ENCODE data around the gene LTC4S.

DNA sequence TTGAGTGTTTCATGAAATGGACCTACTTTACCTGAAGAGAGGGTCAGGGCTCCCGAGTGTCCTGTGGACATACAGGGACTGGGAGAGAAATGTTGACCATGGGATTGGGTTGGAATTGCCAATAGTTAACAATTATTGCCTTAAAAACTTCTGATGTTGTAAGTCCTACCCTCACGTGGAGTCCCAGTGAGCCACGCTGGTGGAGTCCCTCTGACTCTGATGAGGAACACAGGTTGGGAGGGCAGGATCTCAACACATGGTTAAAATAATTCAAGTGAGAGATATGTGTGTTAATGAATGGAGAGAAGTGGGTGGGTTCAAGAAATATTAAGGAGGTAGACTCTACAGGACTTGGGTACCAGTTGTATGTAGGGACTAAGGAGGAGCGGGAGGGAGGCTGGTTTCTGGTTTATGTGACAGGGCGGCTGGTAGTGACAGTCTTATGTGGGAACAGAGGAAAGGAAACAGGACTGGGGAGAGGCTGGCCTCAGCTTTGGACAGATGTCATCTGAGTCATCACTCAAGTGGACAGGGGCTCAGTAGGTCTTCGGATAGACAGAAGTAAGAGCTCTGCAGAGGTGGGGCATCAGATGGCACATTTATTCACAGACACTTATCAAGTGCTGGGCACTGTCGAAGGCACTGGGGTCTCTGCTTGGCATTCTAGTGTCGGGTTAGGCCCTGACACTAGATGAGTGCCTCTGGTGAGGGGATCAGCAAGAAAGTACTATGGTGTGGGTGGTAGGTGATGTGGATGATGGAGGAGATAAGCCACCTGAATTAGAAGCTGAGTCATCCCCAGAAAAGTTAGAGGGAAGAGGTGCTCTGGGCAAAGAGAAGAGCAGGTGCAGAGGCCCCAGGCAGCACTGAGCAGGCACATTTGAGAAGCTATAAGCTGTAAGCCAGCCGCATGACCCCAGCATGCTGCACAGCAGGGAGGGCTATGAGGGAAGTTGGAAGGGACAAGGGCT, 33.9 kb upstream of the LTC4S start:
- no peak for TF ChIP-seq KDM1A (IDR thresholded peaks at IDR 0.05)
- no peak for TF ChIP-seq MEF2A (IDR thresholded peaks at IDR 0.05; ENCODE audit: control insufficient read depth, low read depth, low read length)
- TF ChIP-seq, protein P1, sequence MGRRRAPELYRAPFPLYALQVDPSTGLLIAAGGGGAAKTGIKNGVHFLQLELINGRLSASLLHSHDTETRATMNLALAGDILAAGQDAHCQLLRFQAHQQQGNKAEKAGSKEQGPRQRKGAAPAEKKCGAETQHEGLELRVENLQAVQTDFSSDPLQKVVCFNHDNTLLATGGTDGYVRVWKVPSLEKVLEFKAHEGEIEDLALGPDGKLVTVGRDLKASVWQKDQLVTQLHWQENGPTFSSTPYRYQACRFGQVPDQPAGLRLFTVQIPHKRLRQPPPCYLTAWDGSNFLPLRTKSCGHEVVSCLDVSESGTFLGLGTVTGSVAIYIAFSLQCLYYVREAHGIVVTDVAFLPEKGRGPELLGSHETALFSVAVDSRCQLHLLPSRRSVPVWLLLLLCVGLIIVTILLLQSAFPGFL (CRISPR knock-in tag; IDR thresholded peaks at IDR 0.05): no peak
- TF ChIP-seq EP300 (IDR thresholded peaks at IDR 0.05; ENCODE audit: low read length): no peak
- no peak for TF ChIP-seq SP1 (CRISPR knock-in tag; IDR thresholded peaks at IDR 0.05)
- TF ChIP-seq TFE3 (CRISPR knock-in tag; IDR thresholded peaks at IDR 0.05): no peak
- TF ChIP-seq SMARCE1 (IDR thresholded peaks at IDR 0.05): no peak
- no peak for TF ChIP-seq FOXK1 (CRISPR knock-in tag; IDR thresholded peaks at IDR 0.05; ENCODE audit: borderline replicate concordance)
- TF ChIP-seq MIER1 (IDR thresholded peaks at IDR 0.05; ENCODE audit: low read depth): no peak

Measured in K562 (cell line).